Right lobe of liver (tissue), 6 donors: ENCODE data around the gene MAGEA9. TPM values are rescaled to one million over a fixed set of nuclear protein-coding genes. Genes with fewer than 3 reads are reported as not detected.
"Not testable (repeated sequence)": the region's sequence is repeated elsewhere in the genome, so short reads cannot be mapped to it uniquely, and the experiment has no call there.

Experiments used
- ATAC-seq, 4 donors: fragments of 200-7000 bp; cut with Tn5 transposase; one replicate each; pipeline ENCODE4 v1.9.1; 2020; ENCODE audit warnings: mild to moderate bottlenecking in 4 of 4, moderate library complexity in 4 of 4
- DNase-seq, 3 donors: peaks; one replicate each; pipeline ENCODE4 v3.0.0-alpha.2; 2020
- H3K27ac ChIP-seq, 3 donors: fragments of 200-600 bp; one replicate each; pipeline ENCODE4 v1.8.0; 2022
- H3K27me3 ChIP-seq, 2 donors: fragments of 200-600 bp; one replicate each; pipeline ENCODE4 v1.8.0; 2022
- H3K36me3 ChIP-seq, 4 donors: fragments of 200-600 bp; sonication (generic) in 1 of 4; one replicate each; pipeline versions ENCODE4 v1.5.1 to v1.8.0; 2017 to 2022; ENCODE audit warnings: control low read depth in 1 of 4
- H3K4me1 ChIP-seq, 4 donors: fragments of 200-600 bp; sonication (generic) in 1 of 4; one replicate each; pipeline versions ENCODE4 v1.5.1 to v1.8.0; 2017 to 2022; ENCODE audit warnings: control low read depth in 1 of 4
- H3K4me3 ChIP-seq, 3 donors: fragments of 200-600 bp; one replicate each; pipeline ENCODE4 v1.8.0; 2022
- H3K9me3 ChIP-seq, 4 donors: fragments of 200-600 bp; sonication (generic) in 1 of 4; one replicate each; pipeline versions ENCODE4 v1.5.1 to v1.8.0; 2017 to 2022; ENCODE audit warnings: control low read depth in 1 of 4
- CTCF ChIP-seq, 4 donors: fragments of 200-600 bp in 3 of 4; fragments of 450-650 bp in 1 of 4; IDR thresholded peaks; one replicate each; pipeline versions ENCODE4 v1.5.1 to v1.8.0; 2016 to 2022; ENCODE audit warnings: antibody characterized with exemption in 4 of 4, mild to moderate bottlenecking in 2 of 4
- POLR2A ChIP-seq: fragments of 450-650 bp; IDR thresholded peaks from one replicate; pipeline ENCODE4 v1.6.1; 2017; ENCODE audit warnings: antibody characterized with exemption, mild to moderate bottlenecking
- WGBS: methylation state at CpG from one replicate; pipeline ENCODE4 v1.1.6; 2018; ENCODE audit warnings: low coverage, low lambda C conversion rate; ENCODE audit not compliant: insufficient coverage; ENCODE audit errors: missing lambda C conversion rate; 5-methylcytosine and 5-hydroxymethylcytosine counted together
- intact Hi-C, 2 donors: fragments of 100-400 bp; cut with DNase I; formaldehyde crosslinking; loops; one replicate each; pipeline versions ENCODE4 v1.11.2 to v1.14.1; 2022
- long read RNA-seq: library from polyadenylated mRNA; unstranded; transcript quantifications from one replicate; pipeline ENCODE4 v2.0.0, GENCODE V29; 2019
- total RNA-seq, 6 experiments: library from RNA; depleted of rRNA in 2 of 6; stranded (reverse); fragments of >200 nt in 2 of 6; fragmentation: NEBNext Ultra II Directional in 3 of 6; extraction: Animal tissue kit (Norgen Biotek cat#: 25700) in 3 of 6; gene quantifications; one replicate each; pipeline versions ENCODE4 v1.1.0 to v1.2.4, GENCODE V29; 2016 to 2023
- donor health status: DM: no; HTN: yes; CAD: no.
- donor health status: DM: no; HTN: no; CAD: no.
- donor health status: DM: no; HTN: no; CAD: no.
- donor health status: DM: no; HTN: yes; CAD: no.
- donor health status: DM: no; HTN: yes; CAD: no.

The MAGEA9 gene
- total RNA-seq, result not detected
- long read RNA-seq, result 0 reads

- ATAC-seq, intact Hi-C loops, H3K36me3 ChIP-seq, H3K27ac ChIP-seq, H3K4me3 ChIP-seq, DNase-seq, H3K27me3 ChIP-seq, H3K4me1 ChIP-seq, H3K9me3 ChIP-seq: not testable (repeated sequence)
- WGBS, result no CpG with 5 or more reads among the region's 14 CpGs
These were observed at the start of gene MAGEA9 for GRCh38 chrX:149781727-149782126. Gene MAGEA9 (plus strand): TSS chrX:149781930. CDS start chrX:149786211, 4,281 bp downstream.

- H3K36me3 ChIP-seq, H3K9me3 ChIP-seq, intact Hi-C loops, H3K4me3 ChIP-seq, H3K4me1 ChIP-seq, H3K27me3 ChIP-seq, H3K27ac ChIP-seq, ATAC-seq, DNase-seq: not testable (repeated sequence)
- WGBS, result no CpG with 5 or more reads among the region's 6 CpGs
These were observed 39.5 kb upstream of the MAGEA9 start for GRCh38 chrX:149742269-149742668.

GRCh38 chrX:149746390-149747007 is 35.2 kb upstream of the MAGEA9 start:
- H3K4me3 ChIP-seq, intact Hi-C loops, H3K4me1 ChIP-seq, DNase-seq, H3K36me3 ChIP-seq, H3K9me3 ChIP-seq, H3K27ac ChIP-seq, H3K27me3 ChIP-seq: not testable (repeated sequence)
- ATAC-seq, result peak; percentile 18 to 67 (median 43)
- no CpG with 5 or more reads among the region's 6 CpGs for WGBS

- no peak overlapping the region for H3K4me3 ChIP-seq
- WGBS, result 40% methylated on average over 1 of the region's 8 CpGs
- intact Hi-C loops, result no loop called here
- H3K9me3 ChIP-seq, result no peaks in the 10 kb centered on the region
- no peaks in the 10 kb centered on the region for H3K4me1 ChIP-seq
- H3K27me3 ChIP-seq, result no peaks in the 10 kb centered on the region
- ATAC-seq, result peak in 1 of 4 donors; percentile 24
- no peaks in the 10 kb centered on the region for H3K36me3 ChIP-seq
- DNase-seq, result no peak
- no peak overlapping the region for H3K27ac ChIP-seq
- no peak for TF ChIP-seq POLR2A
- no peak for TF ChIP-seq CTCF (IDR thresholded peaks at IDR 0.05)
These were observed 24.3 kb upstream of the MAGEA9 start for GRCh38 chrX:149757206-149758067.

GRCh38 chrX:149758068-149758714 is 23.5 kb upstream of the MAGEA9 start:
- Histone ChIP-seq H3K27ac (no peak overlapping the region), H3K27me3 (no peaks in the 10 kb centered on the region), H3K4me3 (no peak overlapping the region), H3K36me3 (no peaks in the 10 kb centered on the region), H3K4me1 (no peaks in the 10 kb centered on the region), H3K9me3 (no peaks in the 10 kb centered on the region)
- WGBS, result 71% methylated on average over 2 of the region's 18 CpGs
- intact Hi-C loops, result no loop called here
- DNase-seq (peak in 1 of 3 donors; percentile 19), ATAC-seq (no peak)
- no peak for TF ChIP-seq CTCF (IDR thresholded peaks at IDR 0.05)
- TF ChIP-seq POLR2A, result no peak

GRCh38 chrX:149758715-149759078 is 23.0 kb upstream of the MAGEA9 start:
- H3K27me3 ChIP-seq, intact Hi-C loops, H3K36me3 ChIP-seq, ATAC-seq, H3K9me3 ChIP-seq, H3K27ac ChIP-seq, H3K4me1 ChIP-seq, H3K4me3 ChIP-seq: not testable (repeated sequence)
- DNase-seq, result peak in 2 of 3 donors; percentile 14 to 43
- 40% methylated on average over 1 of the region's 17 CpGs for WGBS
